CD14-positive monocyte (primary cell): ENCODE data around the gene BMP7. TPM values are rescaled to one million over a fixed set of nuclear protein-coding genes. Genes with fewer than 3 reads are reported as not detected.

Experiments used
- DNase-seq, 3 donors: peaks; one replicate each; pipeline ENCODE4 v3.0.0-alpha.2; 2011 to 2022
- H2AFZ ChIP-seq: 2 replicates; pipeline ENCODE4 v1.6.0; 2012; ENCODE audit warnings: mild to moderate bottlenecking, low read depth, low read length, inconsistent platforms; ENCODE audit not compliant: insufficient read depth, poor library complexity, severe bottlenecking
- H3K27ac ChIP-seq, 2 donors: 1 replicate in 1 of 2; 2 replicates in 1 of 2; pipeline ENCODE4 v1.5.1; 2012 to 2013; ENCODE audit warnings: low read length in 2 of 2, control low read depth in 1 of 2, inconsistent platforms in 1 of 2, low read depth in 1 of 2, mild to moderate bottlenecking in 1 of 2
- H3K27me3 ChIP-seq, 2 donors: one replicate each; pipeline versions ENCODE4 v1.6.0 to v1.6.1; 2011 to 2013; ENCODE audit warnings: low read length in 2 of 2; ENCODE audit not compliant: control insufficient read depth in 2 of 2, insufficient read depth in 2 of 2
- H3K36me3 ChIP-seq, 2 donors: replicated peaks in 1 of 2; 1 replicate in 1 of 2; 2 replicates in 1 of 2; pipeline versions ENCODE4 v1.5.1 to v1.6.1; 2012 to 2013; ENCODE audit warnings: low read length in 2 of 2, control low read depth in 1 of 2, inconsistent platforms in 1 of 2, mild to moderate bottlenecking in 1 of 2; ENCODE audit not compliant: insufficient read depth in 2 of 2, control insufficient read depth in 1 of 2
- H3K4me1 ChIP-seq, 2 donors: 1 replicate in 1 of 2; 2 replicates in 1 of 2; pipeline versions ENCODE4 v1.5.1 to v1.6.1; 2012 to 2013; ENCODE audit warnings: low read length in 2 of 2, control low read depth in 1 of 2, inconsistent platforms in 1 of 2, mild to moderate bottlenecking in 1 of 2, moderate library complexity in 1 of 2; ENCODE audit not compliant: insufficient read depth in 2 of 2, control insufficient read depth in 1 of 2
- H3K4me2 ChIP-seq: replicated peaks from 2 replicates; pipeline ENCODE3; 2012; ENCODE audit warnings: low read length, moderate library complexity, mild to moderate bottlenecking; ENCODE audit not compliant: poor library complexity, severe bottlenecking; ENCODE audit errors: extremely low read depth
- H3K4me3 ChIP-seq, 3 experiments: fragments of 200-600 bp in 1 of 3; sonication (generic) in 1 of 3; replicated peaks in 1 of 3; 1 replicate in 2 of 3; 2 replicates in 1 of 3; pipeline ENCODE4 v1.5.1; 2011 to 2013; ENCODE audit warnings: low read length in 3 of 3, mild to moderate bottlenecking in 3 of 3, control low read depth in 2 of 3, low read depth in 2 of 3, inconsistent platforms in 1 of 3, moderate library complexity in 1 of 3
- H3K79me2 ChIP-seq: 2 replicates; pipeline ENCODE4 v1.6.0; 2012; ENCODE audit warnings: mild to moderate bottlenecking, control low read depth, inconsistent platforms, low read length, moderate library complexity; ENCODE audit not compliant: insufficient read depth
- H3K9ac ChIP-seq: 2 replicates; pipeline ENCODE4 v1.6.0; 2017; ENCODE audit warnings: low read length, mild to moderate bottlenecking; ENCODE audit not compliant: insufficient read depth, poor library complexity, severe bottlenecking
- H3K9me3 ChIP-seq, 2 donors: replicated peaks in 1 of 2; 1 replicate in 1 of 2; 2 replicates in 1 of 2; pipeline versions ENCODE4 v1.5.1 to v1.6.1; 2012 to 2013; ENCODE audit warnings: low read length in 2 of 2, control low read depth in 1 of 2; ENCODE audit not compliant: control insufficient read depth in 1 of 2, insufficient read depth in 1 of 2
- H4K20me1 ChIP-seq: 2 replicates; pipeline ENCODE4 v1.6.0; 2012; ENCODE audit warnings: mild to moderate bottlenecking, low read length, control low read depth, moderate library complexity; ENCODE audit not compliant: insufficient read depth
- H3K27ac Mint-ChIP-seq, 7 donors: one replicate each; pipeline ENCODE4 v1.8.0; 2020; ENCODE audit warnings: mild to moderate bottlenecking in 7 of 7, mixed read lengths in 7 of 7, moderate library complexity in 6 of 7, inconsistent platforms in 2 of 7
- H3K27me3 Mint-ChIP-seq, 3 donors: one replicate each; pipeline ENCODE4 v1.8.0; 2021 to 2022; ENCODE audit warnings: low read depth in 3 of 3, mild to moderate bottlenecking in 3 of 3, mixed read lengths in 3 of 3, moderate library complexity in 3 of 3, inconsistent platforms in 1 of 3
- H3K36me3 Mint-ChIP-seq, 2 donors: one replicate each; pipeline ENCODE4 v1.8.0; 2020; ENCODE audit warnings: mixed read lengths in 2 of 2, inconsistent platforms in 1 of 2, mild to moderate bottlenecking in 1 of 2
- H3K4me1 Mint-ChIP-seq: one replicate; pipeline ENCODE4 v1.8.0; 2020; ENCODE audit warnings: mild to moderate bottlenecking, mixed read lengths
- H3K4me3 Mint-ChIP-seq, 2 donors: one replicate each; pipeline ENCODE4 v1.8.0; 2020; ENCODE audit warnings: mild to moderate bottlenecking in 2 of 2, mixed read lengths in 2 of 2, moderate library complexity in 1 of 2
- H3K9me3 Mint-ChIP-seq, 7 donors: one replicate each; pipeline ENCODE4 v1.8.0; 2020 to 2022; ENCODE audit warnings: mixed read lengths in 7 of 7, mild to moderate bottlenecking in 6 of 7, moderate library complexity in 6 of 7, inconsistent platforms in 2 of 7
- WGBS: methylation state at CpG from one replicate; pipeline ENCODE4 v1.1.5; 2013; ENCODE audit warnings: missing lambda C conversion rate; ENCODE audit not compliant: insufficient coverage; 5-methylcytosine and 5-hydroxymethylcytosine counted together
- intact Hi-C, 2 donors: fragments of 100-400 bp; cut with micrococcal nuclease; formaldehyde crosslinking; loops; one replicate each; pipeline versions ENCODE4 v1.15.0 to v1.15.1; 2023
- polyA plus RNA-seq, 3 donors: library from polyadenylated mRNA; depleted of rRNA in 1 of 3; unstranded in 2 of 3; stranded (reverse) in 1 of 3; fragments of 300-500 nt in 2 of 3; fragments of >200 nt in 1 of 3; fragmentation: Illumina TruSeq in 2 of 3; gene quantifications; 1 replicate in 2 of 3; 2 replicates in 1 of 3; pipeline ENCODE4 v1.2.3, GENCODE V29; 2012 to 2021
- TF ChIP-seq, protein P1 (sequence below): fragments of 200-600 bp; IDR thresholded peaks from one replicate; pipeline ENCODE4 v1.8.0; 2022; ENCODE audit warnings: antibody characterized with exemption, mild to moderate bottlenecking

The BMP7 gene
- polyA plus RNA-seq, 3 donors: not detected

DNA sequence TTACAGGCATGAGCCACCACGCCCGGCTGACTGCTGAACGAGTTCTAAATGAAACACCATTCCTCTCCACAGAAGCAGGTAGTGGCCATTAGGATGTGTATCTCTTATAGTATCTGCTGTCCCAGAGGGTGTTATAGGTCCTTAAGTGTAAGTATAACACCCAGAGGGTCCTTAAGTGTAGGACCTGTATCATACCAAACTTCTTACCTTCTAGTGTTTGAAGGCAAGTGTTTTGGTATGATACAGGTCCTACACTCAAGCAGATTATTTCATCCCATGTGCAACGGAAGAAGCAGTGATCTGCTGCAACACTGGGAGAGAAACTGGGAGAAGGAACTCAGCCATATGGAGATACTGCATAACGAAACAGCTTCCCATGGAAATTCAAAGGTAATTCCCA lies 17.4 kb downstream of the BMP7 start:
- no peak overlapping the region for H3K4me3 ChIP-seq

DNA sequence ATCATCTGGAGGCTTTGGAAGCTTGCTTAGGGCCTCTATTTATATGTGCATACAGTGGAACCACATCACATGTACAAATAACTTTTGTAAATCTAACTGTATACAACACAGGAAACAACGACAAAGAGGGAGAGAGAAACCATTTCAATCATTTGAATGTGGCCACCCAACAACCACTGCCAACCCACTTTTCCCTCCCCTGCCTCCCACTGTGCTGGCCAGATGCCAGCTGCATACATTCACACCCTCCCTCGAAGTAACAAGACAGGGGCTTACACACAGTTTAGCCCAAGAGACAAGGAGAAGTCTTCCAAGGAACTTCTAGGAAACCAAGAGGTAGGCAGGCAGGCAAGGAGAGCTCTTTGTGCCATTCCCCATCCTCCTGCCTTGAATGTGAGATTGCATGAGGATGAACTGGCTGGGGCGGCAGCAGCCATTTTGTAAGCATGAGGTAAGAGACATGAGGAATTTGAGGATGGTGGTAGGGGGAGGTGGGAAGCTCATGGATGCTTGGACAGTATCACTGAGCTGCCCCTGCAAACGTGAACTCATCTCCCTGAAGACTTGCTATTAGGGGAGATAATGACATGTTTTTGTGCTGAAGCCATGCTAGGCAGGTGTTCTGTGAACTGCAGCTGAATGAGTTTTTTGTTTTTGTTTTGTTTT lies 18.2 kb downstream of the BMP7 start:
- Mint-ChIP-seq H3K4me3 (no peak overlapping the region), H3K27me3 (peaks cover 13 to 35% (median 24%) of the 10 kb centered on the region in 3 donors), H3K9me3 (peaks cover 0 to 4% (median 0%) of the 10 kb centered on the region in 7 donors), H3K4me1 (no peaks in the 10 kb centered on the region), H3K36me3 (no peaks in the 10 kb centered on the region), H3K27ac (no peak overlapping the region)
- Histone ChIP-seq H3K9me3 (no peaks in the 10 kb centered on the region), H3K4me2 (no peak overlapping the region), H3K27me3 (peaks cover 0 to 10% of the 10 kb centered on the region in 2 donors), H3K4me1 (no peaks in the 10 kb centered on the region), H3K36me3 (no peaks in the 10 kb centered on the region), H3K79me2 (no peaks in the 10 kb centered on the region), H4K20me1 (no peaks in the 10 kb centered on the region), H3K9ac (no peak overlapping the region), H2AFZ (no peak overlapping the region), H3K4me3 (no peak overlapping the region), H3K27ac (no peak overlapping the region)
- intact Hi-C loops: no loop called here
- DNase-seq: no peak
- WGBS: 91% methylated on average over 4 of the region's 4 CpGs
- TF ChIP-seq, protein P1, sequence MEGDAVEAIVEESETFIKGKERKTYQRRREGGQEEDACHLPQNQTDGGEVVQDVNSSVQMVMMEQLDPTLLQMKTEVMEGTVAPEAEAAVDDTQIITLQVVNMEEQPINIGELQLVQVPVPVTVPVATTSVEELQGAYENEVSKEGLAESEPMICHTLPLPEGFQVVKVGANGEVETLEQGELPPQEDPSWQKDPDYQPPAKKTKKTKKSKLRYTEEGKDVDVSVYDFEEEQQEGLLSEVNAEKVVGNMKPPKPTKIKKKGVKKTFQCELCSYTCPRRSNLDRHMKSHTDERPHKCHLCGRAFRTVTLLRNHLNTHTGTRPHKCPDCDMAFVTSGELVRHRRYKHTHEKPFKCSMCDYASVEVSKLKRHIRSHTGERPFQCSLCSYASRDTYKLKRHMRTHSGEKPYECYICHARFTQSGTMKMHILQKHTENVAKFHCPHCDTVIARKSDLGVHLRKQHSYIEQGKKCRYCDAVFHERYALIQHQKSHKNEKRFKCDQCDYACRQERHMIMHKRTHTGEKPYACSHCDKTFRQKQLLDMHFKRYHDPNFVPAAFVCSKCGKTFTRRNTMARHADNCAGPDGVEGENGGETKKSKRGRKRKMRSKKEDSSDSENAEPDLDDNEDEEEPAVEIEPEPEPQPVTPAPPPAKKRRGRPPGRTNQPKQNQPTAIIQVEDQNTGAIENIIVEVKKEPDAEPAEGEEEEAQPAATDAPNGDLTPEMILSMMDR: no peak

More for the DNA sequence above, 17.4 kb downstream of the BMP7 start:
- WGBS: no CpG with 5 or more reads among the region's 5 CpGs
- H3K9me3 Mint-ChIP-seq: peaks cover 0 to 4% (median 0%) of the 10 kb centered on the region in 7 donors
- no peak overlapping the region for H3K4me3 Mint-ChIP-seq
- Histone ChIP-seq H3K36me3 (no peaks in the 10 kb centered on the region), H3K4me2 (no peak overlapping the region), H2AFZ (no peak overlapping the region), H3K79me2 (no peaks in the 10 kb centered on the region), H3K27me3 (peaks cover 0 to 10% of the 10 kb centered on the region in 2 donors), H3K9ac (no peak overlapping the region), H3K9me3 (no peaks in the 10 kb centered on the region), H4K20me1 (no peaks in the 10 kb centered on the region), H3K27ac (no peak overlapping the region), H3K4me1 (no peaks in the 10 kb centered on the region)
- intact Hi-C loops: no loop called here
- H3K27ac Mint-ChIP-seq: no peak overlapping the region
- no peak for DNase-seq
- H3K4me1 Mint-ChIP-seq: no peaks in the 10 kb centered on the region
- H3K27me3 Mint-ChIP-seq: peaks cover 13 to 38% (median 24%) of the 10 kb centered on the region in 3 donors
- H3K36me3 Mint-ChIP-seq: no peaks in the 10 kb centered on the region
- TF ChIP-seq, protein P1: no peak
